Tibial nerve (tissue), 4 donors: ENCODE results near the gene TMEFF2.
"Not testable (repeated sequence)": the region's sequence is repeated elsewhere in the genome, so short reads cannot be mapped to it uniquely, and the experiment has no call there.

Experiments used
- CTCF ChIP-seq, 5 experiments: fragments of 200-600 bp in 3 of 5; fragments of 450-650 bp in 2 of 5; sonication (generic) in 3 of 5; IDR thresholded peaks; one replicate each; pipeline ENCODE4 v1.5.1; 2016 to 2019; ENCODE audit warnings: antibody characterized with exemption in 5 of 5, mild to moderate bottlenecking in 3 of 5, moderate library complexity in 2 of 5
- EP300 ChIP-seq, 2 donors: sonication (generic); formaldehyde crosslinking; IDR thresholded peaks; one replicate each; pipeline ENCODE4 v1.6.1; 2017; ENCODE audit warnings: antibody characterized with exemption in 2 of 2, mild to moderate bottlenecking in 1 of 2
- POLR2A ChIP-seq, 2 donors: fragments of 450-650 bp; IDR thresholded peaks; one replicate each; pipeline ENCODE4 v1.6.1; 2017; ENCODE audit warnings: antibody characterized with exemption in 2 of 2, mild to moderate bottlenecking in 2 of 2, moderate library complexity in 2 of 2

GRCh38 chr2:192111536-192111935 lies 83.2 kb downstream of the TMEFF2 start:
- TF ChIP-seq CTCF, POLR2A, EP300 (IDR thresholded peaks at IDR 0.05): not testable (repeated sequence)
